ENCODE data around the gene TRPM3.

Gene TRPM3

DNA sequence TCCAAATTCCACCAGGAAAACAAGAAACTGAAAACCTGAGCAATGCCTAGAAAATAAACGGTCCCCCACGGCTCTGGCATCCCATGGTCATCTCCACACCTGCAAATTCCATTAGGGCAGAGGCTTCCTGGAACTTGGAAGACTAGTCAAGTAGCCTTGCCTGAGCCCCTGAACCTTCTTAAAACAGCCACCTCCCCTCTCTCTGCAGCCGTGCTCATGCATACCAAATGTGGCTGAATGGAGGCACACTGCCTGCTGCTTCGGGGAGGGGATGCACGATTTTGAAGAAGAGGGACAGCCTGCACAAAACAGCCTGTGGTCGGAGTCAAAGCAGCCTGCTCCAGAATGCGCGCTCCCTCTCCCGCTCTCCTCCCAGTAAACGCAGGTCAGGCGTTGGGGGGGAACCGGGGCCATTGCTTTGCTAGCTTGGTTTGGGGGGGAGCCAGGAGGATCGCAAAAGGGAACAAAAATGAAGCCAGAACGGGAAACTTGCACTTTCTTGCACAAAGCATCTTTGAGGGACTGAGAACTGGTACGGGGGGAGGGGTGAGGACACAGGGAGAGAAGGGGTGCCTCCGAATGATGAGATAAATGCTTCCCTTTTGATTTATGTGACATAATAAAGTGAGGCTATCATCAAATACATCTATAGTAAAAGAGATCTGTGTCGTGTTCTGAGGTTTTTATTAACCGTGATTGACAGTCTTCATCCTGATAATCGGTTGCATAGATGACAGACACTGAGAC, at the start of gene TRPM3:
Gene TRPM3, minus strand, starts transcription at position 347 of the 747 bp plus-strand sequence. Its CDS starts 267 bp downstream, at position 80.
- DNase-seq (ENCODE audit: low read depth in 2 of 2) = no peak

DNA sequence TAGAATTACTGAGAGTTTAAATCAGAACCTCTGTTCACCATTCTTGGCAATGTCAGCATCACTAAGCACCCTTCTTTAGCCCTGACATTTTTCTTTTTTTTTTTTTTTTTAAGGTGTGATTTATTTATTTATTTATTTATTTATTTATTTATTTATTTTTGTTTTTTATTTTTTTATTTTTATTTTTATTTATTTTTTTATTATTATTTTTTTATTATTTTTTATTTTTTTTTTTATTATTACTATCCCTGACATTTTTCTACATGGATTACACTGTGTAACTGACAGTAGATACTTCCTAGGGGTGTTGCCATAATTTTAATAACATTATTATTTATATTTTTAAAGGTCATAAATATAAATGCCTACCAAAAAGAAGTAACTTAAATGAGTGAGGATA, 47.0 kb upstream of the TRPM3 start:
- no peak for DNase-seq (ENCODE audit: low read depth in 2 of 2)

DNA sequence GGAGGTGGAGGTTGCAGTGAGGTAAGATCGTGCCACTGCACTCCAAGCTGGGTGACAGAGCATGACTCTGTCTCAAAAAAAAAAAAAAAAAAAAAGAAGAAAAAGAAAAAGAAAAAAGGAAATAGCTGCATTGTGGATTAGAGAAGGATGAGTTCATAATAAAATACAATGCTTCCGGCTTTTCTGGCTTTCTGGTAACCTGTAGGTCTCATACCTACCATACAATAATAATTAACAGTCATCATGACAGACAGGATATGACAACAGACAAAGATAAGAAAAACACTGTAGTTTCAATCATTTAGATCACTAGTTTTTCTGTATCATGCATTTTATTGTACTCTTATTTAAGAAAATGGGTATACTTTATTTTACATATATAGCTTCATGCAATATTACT, 40.7 kb upstream of the TRPM3 start:
- no peak for DNase-seq (ENCODE audit: low read depth in 2 of 2)

DNA sequence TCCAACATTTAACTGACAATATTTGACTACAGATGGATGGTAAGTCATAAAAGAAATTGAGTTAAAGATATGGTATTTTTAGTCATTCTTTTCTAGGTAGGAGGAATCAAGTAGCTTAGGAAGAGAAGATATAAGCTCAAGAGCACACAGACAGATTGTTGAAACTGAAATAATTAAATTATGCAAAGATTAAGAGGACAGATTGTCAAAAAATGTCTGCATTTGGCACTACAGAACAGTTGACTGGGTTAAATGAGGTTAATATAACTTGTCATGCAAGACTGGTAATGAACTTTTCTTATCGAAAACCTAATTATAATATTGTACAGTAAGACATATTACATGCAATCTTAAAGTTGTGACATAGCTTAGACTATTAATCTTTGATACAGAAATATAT, 36.3 kb upstream of the TRPM3 start:
- no peak for DNase-seq (ENCODE audit: low read depth in 2 of 2)

DNA sequence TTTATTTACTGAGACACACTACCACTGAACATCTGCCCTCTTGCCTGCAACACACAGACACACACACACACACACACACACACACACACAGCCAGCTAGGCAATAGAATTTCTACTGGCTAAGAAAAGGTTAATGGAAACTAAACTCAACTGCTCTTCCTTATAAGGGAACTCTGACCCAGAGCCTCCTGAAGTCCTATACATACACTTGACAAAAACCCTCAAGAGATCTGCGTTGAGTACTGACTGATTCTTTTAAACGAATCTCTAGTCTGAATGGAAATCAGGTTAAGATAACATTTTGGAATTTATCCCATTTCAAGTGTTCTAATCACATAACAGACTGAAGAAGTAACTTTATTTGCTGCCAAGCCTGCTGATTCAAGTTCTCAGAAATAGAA, 25.9 kb upstream of the TRPM3 start:
- DNase-seq (ENCODE audit: low read depth in 2 of 2) = no peak

DNA sequence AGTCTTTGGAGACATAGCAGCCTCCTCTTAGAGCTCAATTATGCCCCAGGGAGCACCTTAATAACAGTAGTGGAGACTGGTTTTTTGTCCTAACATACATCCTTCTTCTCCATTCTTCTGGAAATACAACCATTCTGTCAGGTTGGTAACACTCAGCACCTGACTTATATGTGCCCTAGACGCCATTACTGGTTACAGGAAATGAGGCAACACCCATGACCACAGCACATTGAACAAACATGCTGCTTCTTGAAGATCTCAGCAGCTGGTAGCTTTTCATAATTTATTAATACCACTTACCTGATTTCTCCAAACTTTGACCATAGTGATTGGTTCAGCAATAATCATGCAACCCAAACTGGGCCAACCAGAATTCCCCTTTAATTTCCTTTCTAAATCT, 25.1 kb upstream of the TRPM3 start:
- DNase-seq (ENCODE audit: low read depth in 2 of 2) = no peak

DNA sequence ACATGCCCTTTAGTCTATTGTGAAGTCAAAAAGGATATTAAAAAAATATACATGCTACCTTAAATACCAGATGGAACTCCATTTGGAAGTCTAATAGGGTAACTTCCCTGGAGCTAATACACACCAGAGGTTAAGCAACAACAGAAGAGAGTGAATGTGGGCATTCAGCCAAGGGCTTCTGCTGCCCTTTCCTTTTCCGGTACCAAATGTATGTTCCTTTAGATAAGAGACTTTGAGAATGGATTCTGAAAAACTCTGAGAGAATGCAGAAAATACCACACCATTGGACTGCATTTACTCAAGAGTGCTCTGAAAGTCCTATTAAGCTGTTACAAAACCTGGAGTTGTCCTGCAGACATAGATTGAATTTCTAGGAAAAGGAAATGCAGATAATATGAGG, 23.8 kb upstream of the TRPM3 start:
- DNase-seq (ENCODE audit: low read depth in 2 of 2) = no peak

DNA sequence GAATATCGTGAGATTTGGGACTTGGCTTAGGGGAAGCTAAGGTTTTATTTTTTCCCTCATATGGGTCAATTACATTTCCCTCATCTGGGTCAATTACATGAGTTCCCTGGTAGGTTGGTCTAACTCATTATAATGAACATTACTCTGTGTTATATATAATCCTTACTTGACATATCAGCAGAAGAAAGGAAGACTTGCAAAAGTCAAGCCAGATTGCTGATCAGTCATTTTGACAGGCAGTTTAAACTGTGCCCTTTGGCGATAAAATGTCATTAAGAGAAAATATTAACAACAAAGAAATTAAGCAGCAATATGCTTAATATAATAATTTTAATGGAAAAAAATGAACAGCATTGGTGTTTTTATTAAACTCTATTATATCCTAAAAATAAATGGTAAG, 23.1 kb upstream of the TRPM3 start:
- no peak for DNase-seq (ENCODE audit: low read depth in 2 of 2)

DNA sequence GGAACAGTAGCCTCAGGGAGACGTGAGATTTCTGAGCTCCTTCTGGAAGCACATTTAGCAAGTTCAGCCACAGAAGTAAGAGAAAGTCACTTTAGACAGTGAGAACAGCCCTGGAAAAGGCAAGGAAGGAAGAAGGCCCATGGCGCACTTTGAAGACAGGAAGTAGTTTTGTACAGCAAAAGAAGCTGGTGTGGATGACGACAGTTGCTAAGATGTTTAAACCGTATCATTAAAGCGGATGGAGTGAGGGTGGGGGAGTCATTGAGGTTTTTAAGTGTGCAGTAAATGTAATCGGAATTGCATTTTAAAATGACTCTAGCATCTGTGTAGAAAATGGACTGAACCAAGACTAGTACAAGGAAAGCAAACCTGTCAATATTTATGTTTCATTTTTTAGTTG, 15.3 kb upstream of the TRPM3 start:
- no peak for DNase-seq (ENCODE audit: low read depth in 2 of 2)

DNA sequence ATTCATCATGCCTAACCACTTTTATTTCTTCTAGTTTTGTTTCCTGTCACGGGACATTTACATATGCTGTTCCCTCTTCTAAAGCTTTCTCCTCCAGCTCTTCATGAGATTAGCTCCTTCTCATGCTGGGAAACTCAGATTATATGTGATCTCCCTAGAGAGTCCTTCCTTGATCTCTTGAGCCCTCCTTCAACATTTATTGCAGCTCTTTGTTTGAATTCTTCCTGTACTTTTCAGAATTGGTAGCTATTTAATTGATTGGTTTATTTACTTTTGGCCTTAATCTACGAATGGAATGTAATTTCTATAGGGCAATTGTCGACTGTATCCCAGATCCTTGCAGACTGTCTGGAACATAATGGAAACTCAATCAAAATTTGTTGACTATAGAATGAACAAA, 9.7 kb upstream of the TRPM3 start:
- no peak for DNase-seq (ENCODE audit: low read depth in 2 of 2)

DNA sequence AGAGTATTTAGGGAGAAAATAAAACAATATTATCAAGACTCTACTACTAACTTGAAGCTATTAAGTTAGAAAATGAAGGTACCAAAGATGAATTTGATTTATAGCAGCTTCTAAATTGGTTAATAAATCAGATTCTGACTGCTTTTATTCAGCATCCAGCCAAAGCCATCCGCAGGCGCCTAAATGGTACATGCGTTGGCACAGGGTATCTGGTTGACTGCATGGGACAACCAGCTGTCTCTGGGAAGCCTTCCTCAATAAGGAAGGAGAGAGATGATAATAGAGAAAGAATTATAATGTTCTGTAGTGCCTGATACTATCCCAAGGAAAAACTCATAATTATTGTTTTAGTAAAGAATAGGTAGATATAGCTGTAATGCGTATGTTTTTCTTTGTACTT, 9.1 kb upstream of the TRPM3 start:
- no peak for DNase-seq (ENCODE audit: low read depth in 2 of 2)

DNA sequence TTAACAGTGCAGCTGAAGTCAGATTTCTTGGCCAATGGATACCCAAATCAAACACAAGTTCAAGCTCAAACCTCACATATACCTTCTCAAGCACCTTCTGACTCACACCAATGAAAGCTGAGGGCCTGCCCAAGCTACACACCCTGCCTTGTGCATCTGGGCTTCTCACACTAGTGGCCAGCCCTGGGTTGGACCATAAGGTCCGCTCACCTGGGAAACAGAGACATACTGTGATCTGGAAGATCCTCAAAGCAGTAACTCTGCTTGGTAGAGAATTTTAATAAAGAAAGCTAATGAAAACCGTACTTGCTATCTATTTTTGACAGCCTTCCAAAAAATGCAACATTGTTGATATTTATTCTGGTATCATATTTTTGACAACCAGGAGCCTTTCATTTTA, 7.4 kb upstream of the TRPM3 start:
- DNase-seq (ENCODE audit: low read depth in 2 of 2) = no peak

DNA sequence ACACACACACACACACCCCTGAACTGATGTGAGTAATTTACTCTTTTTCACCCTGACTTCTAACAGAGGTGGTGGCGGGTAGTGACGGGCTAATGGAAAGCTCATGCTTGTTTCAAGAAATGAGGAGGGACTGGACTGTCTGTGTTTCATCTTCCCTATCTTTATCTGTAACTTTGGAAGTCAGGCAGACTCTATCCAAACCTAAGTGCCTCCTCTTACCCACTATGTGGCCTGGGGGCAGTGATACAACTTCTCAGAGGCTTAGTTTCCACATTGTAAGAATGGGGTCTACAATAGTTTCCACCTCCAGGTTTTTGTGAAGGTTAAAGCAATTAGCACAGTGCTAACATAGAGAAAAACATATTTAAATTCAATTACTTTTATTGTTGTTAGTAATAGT, 5.9 kb upstream of the TRPM3 start:
- no peak for DNase-seq (ENCODE audit: low read depth in 2 of 2)

DNA sequence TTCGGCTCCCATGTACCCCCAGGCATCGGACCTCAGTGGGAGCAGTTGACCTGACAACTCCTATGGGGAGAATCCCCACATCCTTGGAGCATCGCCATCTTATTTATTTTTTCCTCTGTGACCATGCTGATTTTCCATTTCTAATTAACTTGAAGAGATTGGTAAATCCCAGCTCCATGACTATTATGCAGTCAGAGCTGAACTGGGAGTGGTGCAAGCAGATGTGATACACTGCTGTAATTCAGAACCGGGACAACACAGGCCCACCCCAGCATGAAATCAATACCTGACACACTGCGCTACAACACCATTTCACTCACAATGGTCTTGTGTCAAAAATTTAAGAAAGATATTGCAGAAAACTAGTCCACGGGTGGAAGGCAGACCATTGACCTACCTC, 1.0 kb upstream of the TRPM3 start:
- no peak for DNase-seq (ENCODE audit: low read depth in 2 of 2)

DNA sequence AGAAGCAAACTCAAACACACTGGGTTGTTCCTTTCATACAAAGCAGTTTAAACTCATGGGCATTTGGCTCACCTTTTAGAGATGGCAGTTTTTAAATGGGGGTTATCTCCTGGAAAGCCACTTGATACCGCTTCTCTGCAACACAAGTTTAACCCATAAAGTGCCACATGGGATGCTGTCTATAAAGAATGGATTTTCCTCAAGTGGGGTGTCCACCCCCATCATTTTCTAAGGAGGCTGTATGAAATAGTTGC, 528 bp upstream of the TRPM3 start:
- DNase-seq (ENCODE audit: low read depth in 2 of 2) = no peak

DNA sequence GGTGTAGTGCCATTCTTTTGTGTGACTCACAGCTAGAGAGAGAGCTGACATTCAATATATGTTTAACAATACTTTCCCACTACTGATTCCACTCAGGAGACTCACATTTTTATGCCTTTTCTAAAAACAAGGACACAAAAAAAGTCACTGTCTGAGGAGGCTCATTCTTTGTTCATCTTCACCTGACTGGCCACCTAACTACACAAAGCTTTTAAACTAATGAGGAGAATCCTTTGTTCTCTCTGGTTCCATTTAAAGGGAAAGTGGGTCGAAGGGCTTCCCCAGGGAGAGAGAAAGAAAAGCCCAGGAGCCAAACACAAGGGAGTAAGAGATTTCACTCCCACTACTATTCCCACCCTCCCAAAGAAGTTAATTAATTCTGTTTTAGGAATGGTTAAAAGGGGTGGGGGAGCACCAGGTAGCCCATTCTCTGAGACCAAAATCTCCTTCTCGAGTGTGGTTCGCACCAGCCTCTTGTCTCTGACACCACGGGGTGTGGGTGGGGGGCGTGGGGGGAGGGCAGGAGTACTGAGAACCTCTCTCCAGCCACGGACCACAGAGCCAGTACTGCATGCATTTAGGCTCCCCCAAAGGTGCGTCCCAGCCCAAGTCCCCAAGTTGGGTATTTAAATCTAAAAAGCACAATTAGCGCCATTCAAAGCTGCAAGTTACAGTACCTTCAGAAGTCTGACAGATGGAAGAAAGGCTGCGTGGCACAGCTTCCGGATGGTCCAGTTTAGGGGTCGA, 747 bp downstream of the TRPM3 start:
- no peak for DNase-seq (ENCODE audit: low read depth in 2 of 2)

DNA sequence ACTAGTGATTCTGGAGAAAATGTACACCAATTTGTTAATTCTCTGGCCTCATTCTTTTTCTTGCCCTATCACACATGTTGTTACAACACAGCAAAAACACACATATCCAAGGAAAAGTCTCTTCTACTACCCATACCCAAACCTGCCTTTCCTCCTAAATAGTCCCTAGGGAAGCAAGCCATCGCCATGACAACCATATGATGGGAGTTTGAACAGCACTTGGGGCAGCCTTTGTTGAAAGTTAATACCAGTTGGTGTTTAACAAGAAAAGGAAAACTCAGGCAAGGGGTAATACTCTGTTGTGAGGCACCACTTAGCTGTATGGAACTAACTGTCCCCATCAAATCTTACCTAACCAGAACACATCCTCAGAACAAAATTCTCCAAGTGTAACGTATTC, 1.7 kb downstream of the TRPM3 start:
- no peak for DNase-seq (ENCODE audit: low read depth in 2 of 2)

DNA sequence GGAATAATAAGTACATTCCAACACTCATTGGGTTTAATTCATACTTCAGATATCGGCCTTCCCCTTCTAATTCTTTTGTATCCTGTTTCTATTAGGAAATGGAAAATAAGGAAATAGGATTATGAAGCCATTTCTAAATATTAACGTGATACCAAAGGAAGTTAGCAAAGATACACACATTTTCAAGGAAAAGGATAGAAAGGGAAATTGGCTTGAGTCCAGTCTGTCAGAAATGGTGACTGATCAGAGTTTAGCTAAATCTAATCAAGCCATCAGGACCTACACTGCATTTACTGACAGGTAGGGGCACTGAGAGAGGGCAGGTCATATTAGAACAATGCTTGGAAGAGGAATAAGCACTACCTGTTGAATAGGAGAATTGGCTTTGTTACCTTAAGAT, 3.1 kb downstream of the TRPM3 start:
- DNase-seq (ENCODE audit: low read depth in 2 of 2) = no peak

DNA sequence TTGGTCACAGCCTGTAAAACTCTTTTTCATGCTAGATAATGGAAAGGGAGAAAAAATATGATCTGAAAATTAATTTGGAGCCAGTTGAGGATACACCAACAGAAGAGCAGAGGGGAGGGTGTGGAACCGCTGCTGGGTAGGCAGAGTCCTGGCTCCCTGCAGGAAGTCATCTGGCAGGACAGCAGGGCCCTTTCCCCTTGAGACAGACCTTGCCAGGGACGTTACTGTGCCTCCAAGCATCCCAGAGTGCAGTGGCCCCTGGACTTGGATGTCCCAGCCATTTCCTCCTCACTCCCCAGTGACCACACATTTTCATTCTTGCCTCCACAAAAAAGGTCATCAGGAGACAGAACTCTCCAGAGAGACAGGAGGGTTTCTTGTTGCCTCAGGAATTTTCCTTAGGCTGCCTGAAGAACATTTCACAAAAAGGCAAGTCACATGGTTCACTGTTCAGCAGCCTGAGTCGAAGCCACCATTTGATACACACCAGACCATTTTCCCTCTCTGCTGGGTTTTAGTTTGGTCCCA, 5.9 kb downstream of the TRPM3 start:
- no peak for DNase-seq (ENCODE audit: low read depth in 2 of 2)

DNA sequence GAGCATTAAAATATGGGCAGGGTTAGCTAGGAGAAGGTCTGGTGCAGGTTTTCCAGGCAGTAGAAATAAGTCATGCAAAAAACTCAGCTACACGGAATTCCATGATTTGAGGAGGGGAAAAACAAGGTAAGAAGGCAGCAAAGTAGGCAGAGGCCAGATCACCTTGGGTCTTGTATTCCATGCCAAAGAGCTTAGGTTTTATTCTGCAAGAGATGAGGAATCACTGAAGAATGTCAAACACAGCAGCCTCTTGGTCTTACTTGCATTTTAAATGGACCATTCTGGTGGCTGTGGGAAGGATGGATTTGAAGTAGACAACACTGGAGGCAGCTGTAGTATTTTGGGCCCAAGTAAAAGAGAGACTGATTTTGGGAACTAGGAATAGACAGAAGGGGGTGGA, 8.6 kb downstream of the TRPM3 start:
- no peak for DNase-seq (ENCODE audit: low read depth in 2 of 2)

DNA sequence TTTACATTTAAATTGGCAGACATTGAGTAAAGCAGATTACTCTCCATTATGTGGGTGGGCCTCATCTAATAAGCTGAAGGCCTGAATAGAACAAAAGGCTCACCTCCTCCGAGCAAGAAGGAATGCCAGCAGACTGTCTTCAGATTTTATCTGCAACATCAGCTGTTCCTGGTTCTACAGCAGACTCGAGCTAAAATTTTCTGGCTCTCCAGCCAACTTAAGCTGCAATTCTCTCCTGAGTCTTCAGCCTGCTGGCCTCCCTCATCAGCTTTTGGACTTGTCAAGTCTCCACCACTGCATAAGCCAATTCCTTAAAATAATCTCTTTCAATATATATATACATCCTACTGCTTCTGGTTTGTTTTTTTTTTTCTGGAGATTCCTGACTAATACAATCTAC, 12.5 kb downstream of the TRPM3 start:
- DNase-seq (ENCODE audit: low read depth in 2 of 2) = no peak

DNA sequence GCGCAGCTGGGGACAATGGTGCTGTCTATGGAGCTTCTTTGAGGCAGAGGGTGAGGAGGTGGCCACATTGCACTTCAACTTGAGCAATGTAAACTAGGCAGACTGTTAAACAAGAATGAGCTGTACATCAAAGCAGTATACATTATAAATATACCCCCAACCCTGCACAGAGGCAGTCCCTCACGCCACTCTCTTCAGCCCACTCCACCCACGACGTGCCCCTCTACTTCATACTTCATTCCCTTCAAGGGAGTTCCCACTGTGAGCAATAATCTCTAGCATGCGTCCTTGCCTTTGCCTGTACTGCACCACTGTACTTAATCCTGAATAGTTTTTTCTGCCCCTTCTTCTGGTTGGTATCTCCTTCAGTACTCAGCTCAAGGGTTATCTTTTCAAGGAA, 14.4 kb downstream of the TRPM3 start:
- no peak for DNase-seq (ENCODE audit: low read depth in 2 of 2)

DNA sequence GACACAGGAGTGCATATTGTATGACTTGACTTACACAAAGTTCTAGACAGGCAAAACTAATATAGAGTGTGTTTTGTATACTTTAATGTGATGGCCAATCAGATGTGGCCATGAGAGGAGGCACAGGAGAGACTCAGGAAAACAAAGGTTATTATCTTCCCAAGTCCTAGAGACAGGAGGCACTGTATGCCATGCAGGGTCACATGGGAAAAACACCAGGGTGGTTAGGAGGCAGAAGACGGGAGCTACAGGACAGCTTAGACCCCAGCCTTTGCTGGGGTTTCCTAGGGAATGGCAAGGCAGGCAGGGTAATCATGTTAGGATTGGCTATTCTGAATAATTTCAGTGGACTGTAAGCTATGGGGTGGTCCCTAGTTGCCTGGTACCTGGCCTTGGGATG, 16.2 kb downstream of the TRPM3 start:
- DNase-seq (ENCODE audit: low read depth in 2 of 2) = no peak

DNA sequence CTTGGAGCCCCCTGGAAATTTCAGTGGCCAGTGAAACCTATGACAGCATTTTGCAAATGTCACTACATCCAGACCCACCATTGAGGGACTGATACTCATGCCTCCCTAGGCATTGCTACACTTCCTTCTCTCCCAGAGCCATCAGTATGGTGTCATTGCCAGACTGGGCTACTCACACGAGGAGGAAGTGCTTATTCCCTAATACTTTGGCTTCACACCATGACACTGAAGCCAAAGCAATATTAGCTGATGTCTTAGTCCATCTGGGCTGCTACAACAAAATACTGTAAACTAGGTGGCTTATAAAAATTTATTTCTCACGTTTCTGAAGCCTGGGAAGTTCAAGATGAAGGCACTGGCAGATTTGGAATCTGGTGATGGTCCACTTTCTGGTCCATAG, 22.6 kb downstream of the TRPM3 start:
- no peak for DNase-seq (ENCODE audit: low read depth in 2 of 2)

Measured in stimulated activated CD8-positive, alpha-beta memory T cell treated with anti-CD3 and anti-CD28 coated beads, Interleukin-2, amount 100 ng/mL, for 1 hour (primary cell).